Activated effector memory CD4-positive, alpha-beta T cell treated with Interleukin-2 at 50 U/mL for 16 hours (primary cell): ENCODE results near the gene ZNF358.

Experiments used
- DNase-seq: peaks from one replicate; pipeline ENCODE4 v3.0.0-alpha.2; 2020

Gene ZNF358

GRCh38 chr19:7539827-7540425 lies 24.0 kb downstream of the ZNF358 start:
- no peak for DNase-seq

GRCh38 chr19:7540761-7541474 lies 25.0 kb downstream of the ZNF358 start:
- no peak for DNase-seq

DNA sequence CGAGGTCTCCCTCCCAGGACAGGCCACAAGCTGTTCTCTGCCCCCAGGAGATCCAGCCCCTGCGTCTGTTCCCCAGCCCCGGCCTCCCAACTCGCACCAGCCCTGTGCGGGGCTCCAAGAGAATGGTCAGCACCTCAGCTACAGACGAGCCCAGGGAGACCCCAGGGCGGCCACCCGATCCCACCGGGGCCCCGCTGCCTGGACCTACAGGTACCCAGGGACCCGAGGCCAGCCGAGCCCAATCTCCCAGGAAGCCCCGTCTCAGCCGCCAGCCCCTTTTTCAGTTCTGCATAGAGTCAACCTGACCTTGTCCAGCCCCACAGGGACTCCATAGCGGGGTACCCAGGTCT lies 25.5 kb downstream of the ZNF358 start:
- no peak for DNase-seq

DNA sequence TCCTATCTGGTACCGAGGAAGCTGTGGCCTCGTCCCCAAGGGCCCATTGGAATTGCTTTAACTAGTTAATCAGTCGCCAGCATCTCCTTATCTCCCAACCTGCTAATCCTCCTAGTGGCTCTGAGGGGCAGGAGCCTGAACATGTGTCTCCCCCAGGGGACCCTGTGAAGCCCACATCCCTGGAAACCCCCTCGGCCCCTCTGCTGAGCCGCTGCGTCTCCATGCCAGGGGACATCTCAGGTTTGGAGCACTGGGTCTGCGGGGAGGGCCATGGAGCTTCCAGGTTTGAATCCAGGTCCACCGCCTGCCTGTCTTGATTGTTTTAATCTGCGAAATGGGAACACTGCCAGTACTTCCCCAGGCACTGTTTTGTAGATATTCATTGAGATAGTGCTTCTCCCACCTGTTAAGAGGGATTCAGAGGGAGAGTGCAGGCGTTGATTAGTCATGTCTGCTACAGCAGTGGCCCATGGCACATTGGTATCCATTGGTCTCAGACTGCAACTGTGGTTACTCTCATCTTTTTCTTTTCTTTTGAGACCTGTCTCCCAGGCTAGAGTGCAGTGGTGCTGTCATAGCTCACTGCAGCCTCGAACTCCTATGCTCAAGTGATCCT lies 26.0 kb downstream of the ZNF358 start:
- DNase-seq: no peak

DNA sequence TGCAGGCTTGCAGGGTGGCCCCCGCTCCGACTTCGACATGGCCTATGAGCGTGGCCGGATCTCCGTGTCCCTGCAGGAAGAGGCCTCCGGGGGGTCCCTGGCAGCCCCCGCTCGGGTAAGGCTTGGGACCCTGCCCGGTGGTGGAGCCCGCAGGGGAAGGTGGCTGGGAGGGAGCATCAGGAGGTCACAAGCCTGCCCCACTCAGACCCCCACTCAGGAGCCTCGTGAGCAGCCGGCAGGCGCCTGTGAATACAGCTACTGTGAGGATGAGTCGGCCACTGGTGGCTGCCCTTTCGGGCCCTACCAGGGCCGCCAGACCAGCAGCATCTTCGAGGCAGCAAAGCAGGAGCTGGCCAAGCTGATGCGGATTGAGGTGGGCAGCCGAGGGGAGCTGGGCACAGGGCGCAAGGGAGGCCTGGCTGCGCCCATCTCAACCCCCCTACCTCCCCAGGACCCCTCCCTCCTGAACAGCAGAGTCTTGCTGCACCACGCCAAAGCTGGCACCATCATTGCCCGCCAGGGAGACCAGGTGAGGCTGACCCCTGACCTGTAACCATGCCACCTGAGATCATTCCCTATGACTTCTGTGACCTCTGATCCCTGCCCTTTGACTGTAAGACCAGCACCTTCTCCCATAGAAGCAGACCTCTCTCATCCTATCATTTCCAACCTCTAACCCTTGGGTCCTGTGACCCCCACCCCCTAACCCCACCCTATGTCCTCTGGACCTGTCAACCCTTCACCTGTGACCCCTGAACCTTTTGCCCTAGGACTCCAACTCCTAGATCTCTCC lies 26.8 kb downstream of the ZNF358 start:
- DNase-seq: no peak

DNA sequence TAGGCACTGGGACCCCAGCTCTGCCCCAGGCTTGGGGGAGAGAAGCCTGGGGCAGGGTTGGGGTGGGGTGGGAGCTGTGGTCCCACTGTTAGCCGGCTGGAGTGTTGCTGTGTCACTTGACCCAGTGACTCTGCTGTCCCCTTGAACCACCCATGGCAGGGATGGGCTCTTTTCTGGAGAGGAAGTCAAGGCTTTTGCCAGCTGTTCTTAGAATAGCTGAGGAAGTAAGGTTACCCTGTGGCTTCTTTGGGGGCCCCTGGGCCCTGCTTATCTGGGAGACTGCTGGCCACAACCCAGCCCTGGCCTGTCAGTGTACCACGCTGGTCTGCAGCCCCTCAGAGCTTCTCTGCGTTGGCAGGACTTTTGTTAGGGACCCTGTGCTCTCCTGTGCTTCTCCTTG lies 28.7 kb downstream of the ZNF358 start:
- no peak for DNase-seq

- DNase-seq: no peak
Measured at GRCh38 chr19:7545300-7545699, 29.4 kb downstream of the ZNF358 start.

GRCh38 chr19:7545904-7546303 lies 30.0 kb downstream of the ZNF358 start:
- DNase-seq: no peak

- DNase-seq: no peak
Measured at GRCh38 chr19:7547159-7547558, 31.3 kb downstream of the ZNF358 start.

GRCh38 chr19:7549429-7550148 lies 33.7 kb downstream of the ZNF358 start:
- DNase-seq: no peak

- DNase-seq: no peak
Measured at GRCh38 chr19:7550169-7550770, 34.4 kb downstream of the ZNF358 start.

DNA sequence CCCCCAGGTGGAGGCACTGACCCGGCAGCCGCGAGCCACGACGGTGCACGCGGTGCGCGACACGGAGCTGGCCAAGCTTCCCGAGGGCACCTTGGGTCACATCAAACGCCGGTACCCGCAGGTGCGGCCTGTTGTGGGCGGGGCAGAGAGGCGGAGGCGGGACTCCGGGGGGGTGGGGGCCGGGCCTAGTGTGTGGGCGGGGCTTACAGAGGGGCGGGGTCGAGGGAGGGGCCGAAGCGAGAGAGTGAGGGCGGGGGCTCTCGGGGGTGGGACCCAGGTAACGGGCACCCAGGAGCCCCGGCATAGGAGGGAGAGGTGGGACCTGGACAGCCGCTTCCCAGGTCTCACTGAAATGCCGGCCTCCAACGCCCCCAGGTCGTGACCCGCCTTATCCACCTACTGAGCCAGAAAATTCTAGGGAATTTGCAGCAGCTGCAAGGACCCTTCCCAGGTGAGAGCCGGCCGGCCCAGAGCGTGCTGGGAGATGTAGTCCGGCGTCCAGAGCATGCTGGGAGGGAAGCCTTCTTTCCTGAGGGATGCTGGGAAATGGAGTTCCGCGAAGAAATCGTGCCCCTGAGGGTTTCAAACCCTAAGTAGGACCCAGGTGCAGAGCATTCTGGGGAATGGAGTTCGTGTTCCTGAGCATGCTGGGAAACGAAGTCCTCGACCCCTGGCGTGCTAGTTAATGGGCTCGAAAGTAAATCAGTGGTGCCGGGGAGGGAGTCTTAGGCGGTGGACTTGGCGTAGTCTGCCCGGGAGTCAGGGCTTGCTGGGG lies 35.3 kb downstream of the ZNF358 start:
- no peak for DNase-seq

GRCh38 chr19:7552781-7553180 lies 36.9 kb downstream of the ZNF358 start:
- DNase-seq: no peak

- DNase-seq: no peak
Measured at GRCh38 chr19:7554565-7554964, 38.7 kb downstream of the ZNF358 start.

GRCh38 chr19:7554990-7555864 lies 39.3 kb downstream of the ZNF358 start:
- DNase-seq: no peak

DNA sequence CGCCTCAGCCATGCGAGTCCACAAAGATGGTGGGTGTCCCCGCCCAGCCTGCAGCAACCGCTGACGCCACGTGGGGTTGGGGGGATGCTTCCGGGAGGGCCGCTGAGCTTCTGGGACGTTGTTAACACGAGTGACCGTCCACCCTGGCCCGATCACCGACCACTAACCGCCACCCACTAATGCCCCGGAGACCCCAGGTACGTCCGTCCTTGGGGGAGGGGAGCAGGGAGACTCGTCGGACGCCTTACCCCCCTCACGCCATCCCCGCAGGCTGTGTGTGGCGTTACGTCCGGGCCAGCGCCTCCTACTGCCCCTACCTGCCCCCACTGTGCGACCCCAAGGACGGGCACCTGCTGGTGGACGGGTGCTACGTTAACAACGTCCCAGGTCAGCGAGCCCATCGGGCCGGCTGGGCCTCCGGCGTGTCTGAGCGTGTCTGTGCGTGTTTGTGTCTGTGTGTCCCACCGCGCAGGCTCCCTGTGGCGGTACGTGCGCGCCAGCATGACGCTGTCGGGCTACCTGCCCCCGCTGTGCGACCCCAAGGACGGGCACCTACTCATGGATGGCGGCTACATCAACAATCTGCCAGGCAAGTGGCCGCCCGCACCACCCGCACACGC lies 40.9 kb downstream of the ZNF358 start:
- no peak for DNase-seq

GRCh38 chr19:7558667-7559066 lies 42.8 kb downstream of the ZNF358 start:
- no peak for DNase-seq

DNA sequence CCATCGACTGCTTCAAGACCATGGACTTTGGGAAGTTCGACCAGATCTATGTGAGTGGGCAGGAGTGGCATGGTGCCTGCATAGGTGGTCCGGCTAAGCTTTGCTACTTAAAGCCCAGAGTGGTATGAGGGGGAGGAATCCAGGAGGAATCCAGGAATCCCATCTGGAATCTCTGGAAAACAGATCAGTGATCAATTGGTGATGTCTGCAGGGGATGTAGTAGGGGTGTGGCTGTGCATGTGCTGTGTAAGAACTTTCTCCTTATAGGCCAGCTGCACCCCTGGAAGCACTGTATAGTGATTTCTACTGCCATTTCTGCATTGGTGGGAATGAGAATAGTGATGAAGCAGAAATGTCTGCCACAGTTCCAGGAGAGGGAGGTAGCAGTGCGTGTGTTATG lies 43.2 kb downstream of the ZNF358 start:
- DNase-seq: no peak

GRCh38 chr19:7560255-7560654 lies 44.4 kb downstream of the ZNF358 start:
- DNase-seq: no peak

DNA sequence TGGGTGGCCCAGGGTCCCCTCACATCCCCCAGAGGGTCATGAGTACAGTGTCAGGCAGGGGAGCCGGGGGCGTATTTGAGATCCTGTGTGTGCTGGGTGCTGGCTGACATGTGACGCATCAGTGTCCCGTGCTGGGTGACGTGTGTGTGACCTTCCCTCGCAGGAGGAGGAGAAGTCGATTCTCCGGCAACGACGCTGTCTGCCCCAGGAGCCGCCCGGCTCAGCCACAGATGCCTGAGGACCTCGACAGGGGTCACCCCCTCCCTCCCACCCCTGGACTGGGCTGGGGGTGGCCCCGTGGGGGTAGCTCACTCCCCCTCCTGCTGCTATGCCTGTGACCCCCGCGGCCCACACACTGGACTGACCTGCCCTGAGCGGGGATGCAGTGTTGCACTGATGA lies 45.4 kb downstream of the ZNF358 start:
- no peak for DNase-seq
